Gastroesophageal sphincter (tissue), 3 donors: Measurements from ENCODE around the gene MAP7.

ENCODE experiments used
- EP300 ChIP-seq: sonication (generic); formaldehyde crosslinking; IDR thresholded peaks from one replicate; pipeline ENCODE4 v1.6.1; 2017; ENCODE audit warnings: antibody characterized with exemption, mild to moderate bottlenecking
- POLR2A ChIP-seq, 2 donors: fragments of 450-650 bp; IDR thresholded peaks; one replicate each; pipeline ENCODE4 v1.6.1; 2017; ENCODE audit warnings: antibody characterized with exemption in 2 of 2, mild to moderate bottlenecking in 2 of 2, moderate library complexity in 1 of 2
- POLR2AphosphoS5 ChIP-seq: sonication (generic); formaldehyde crosslinking; IDR thresholded peaks from one replicate; pipeline ENCODE4 v1.6.1; 2017; ENCODE audit warnings: antibody characterized with exemption
- TF ChIP-seq, protein P1 (sequence below), 4 experiments: fragments of 200-600 bp in 2 of 4; fragments of 450-650 bp in 2 of 4; sonication (generic) in 1 of 4; IDR thresholded peaks; one replicate each; pipeline ENCODE4 v1.5.1; 2017 to 2019; ENCODE audit warnings: antibody characterized with exemption in 4 of 4, mild to moderate bottlenecking in 2 of 4, moderate library complexity in 2 of 4

DNA sequence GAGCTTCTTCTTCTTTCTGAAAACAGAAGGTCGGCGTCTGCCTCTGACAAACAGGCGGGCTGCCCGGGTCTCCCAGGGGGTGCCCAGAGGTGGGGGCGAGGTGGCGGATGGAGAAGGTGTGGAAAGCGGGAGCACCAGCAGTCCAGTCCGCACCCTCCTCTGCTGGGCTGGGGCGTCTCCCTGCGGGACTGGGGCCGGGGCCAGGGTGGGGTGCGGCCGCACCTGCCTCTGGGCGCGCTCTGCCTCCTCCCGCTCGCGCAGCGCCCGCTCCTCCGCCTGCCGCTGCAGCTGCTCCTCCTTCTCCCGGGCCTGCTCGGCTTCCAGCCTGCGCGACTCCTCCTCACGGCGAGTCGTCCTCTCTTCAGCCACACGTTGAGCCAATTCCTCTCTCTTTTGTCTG is 189.4 kb downstream of the MAP7 start:
- TF ChIP-seq, protein P1, sequence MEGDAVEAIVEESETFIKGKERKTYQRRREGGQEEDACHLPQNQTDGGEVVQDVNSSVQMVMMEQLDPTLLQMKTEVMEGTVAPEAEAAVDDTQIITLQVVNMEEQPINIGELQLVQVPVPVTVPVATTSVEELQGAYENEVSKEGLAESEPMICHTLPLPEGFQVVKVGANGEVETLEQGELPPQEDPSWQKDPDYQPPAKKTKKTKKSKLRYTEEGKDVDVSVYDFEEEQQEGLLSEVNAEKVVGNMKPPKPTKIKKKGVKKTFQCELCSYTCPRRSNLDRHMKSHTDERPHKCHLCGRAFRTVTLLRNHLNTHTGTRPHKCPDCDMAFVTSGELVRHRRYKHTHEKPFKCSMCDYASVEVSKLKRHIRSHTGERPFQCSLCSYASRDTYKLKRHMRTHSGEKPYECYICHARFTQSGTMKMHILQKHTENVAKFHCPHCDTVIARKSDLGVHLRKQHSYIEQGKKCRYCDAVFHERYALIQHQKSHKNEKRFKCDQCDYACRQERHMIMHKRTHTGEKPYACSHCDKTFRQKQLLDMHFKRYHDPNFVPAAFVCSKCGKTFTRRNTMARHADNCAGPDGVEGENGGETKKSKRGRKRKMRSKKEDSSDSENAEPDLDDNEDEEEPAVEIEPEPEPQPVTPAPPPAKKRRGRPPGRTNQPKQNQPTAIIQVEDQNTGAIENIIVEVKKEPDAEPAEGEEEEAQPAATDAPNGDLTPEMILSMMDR (IDR thresholded peaks at IDR 0.05), result no peak
- no peak for TF ChIP-seq POLR2AphosphoS5
- no peak for TF ChIP-seq POLR2A (IDR thresholded peaks at IDR 0.05)
- no peak for TF ChIP-seq EP300
